Measurements from ENCODE around the gene IMP4.

The IMP4 gene

DNA sequence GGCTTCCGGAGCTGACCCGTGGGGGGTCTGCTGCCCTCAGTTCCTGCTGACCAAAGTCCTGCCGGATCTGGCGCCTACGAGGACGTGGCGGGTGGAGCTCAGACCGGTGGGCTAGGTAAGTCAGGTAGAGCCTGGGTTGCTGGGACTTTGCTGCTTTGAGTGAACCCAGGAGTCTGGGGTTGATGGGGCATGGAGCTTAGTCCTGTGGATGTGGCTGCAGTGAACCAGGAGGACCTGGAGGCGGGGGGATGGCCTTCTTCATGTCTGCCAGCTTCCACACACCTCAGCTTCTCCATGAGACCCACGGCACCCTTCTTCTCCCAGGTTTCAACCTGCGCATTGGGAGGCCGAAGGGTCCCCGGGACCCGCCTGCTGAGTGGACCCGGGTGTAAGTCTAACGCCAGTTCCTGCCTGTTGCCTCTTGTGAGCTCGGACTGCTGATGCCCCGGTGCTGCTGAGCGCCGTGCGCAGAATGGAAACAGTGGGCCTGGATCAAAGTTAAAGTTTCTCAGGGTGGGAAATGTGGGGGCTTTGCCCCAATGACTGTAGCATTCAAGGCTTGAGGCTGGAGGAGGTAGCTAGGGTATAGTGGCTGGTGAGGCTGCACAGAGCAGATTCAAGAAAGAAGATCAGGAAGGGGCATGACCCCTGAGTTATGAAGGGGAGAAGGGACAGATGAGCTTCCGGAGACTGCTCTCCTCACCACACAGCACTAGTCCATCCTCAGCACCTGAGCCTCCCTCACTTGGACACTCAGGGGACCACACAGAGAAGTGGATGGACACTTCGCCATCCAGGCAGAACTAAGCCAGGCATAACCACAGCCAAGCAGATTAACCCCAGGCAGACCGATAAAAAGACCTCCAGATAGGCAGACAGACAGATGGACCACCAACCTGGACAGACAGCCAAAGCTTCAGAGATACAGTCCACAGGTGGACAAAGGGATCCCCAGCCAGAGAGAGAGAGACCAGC is 30.4 kb downstream of the IMP4 start:
- no peak for DNase-seq (ENCODE audit: low read depth, low spot score)
- H3K4me3 ChIP-seq (ENCODE audit: low read length): peak overlapping the region; percentile 61

GRCh38 chr2:130373808-130374365 is 31.2 kb downstream of the IMP4 start:
- DNase-seq (ENCODE audit: low read depth, low spot score): no peak
- H3K4me3 ChIP-seq (ENCODE audit: low read length): no peak overlapping the region

DNA sequence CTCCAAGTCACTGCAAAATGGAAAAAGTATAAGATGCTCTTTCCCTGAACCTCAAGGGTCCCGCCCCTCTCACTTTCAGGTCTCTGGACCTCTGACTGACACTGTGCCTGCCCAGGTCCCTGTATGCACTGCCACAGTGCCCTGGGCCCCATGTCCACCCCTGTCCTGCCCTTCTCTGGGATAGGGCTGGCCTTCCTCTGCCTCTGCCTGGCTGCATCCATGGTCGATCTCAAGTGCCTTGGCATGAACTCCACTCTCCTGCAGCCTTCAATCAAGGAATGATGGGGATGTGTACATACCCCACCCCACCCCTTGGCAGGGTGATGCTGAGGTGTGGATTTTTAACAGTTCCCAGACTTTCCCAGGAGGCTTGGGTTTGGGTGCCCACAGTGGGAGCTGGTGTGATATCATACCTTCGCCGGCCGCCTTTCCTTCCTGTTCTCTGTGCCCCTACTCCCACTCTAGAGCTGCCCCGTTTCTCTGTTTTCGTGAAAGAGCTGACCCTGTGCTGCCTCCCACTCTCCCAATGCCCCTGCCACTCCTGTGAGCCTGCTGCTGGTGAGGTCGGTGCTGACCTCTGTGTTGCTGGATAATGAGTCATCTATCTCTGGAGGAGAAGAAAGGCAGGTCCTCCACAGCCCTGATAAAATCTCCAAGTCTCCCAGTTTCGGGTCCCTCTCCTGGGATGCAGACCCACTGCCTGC is 32.0 kb downstream of the IMP4 start:
- DNase-seq (ENCODE audit: low read depth, low spot score): no peak
- H3K4me3 ChIP-seq (ENCODE audit: low read length): no peak overlapping the region

DNA sequence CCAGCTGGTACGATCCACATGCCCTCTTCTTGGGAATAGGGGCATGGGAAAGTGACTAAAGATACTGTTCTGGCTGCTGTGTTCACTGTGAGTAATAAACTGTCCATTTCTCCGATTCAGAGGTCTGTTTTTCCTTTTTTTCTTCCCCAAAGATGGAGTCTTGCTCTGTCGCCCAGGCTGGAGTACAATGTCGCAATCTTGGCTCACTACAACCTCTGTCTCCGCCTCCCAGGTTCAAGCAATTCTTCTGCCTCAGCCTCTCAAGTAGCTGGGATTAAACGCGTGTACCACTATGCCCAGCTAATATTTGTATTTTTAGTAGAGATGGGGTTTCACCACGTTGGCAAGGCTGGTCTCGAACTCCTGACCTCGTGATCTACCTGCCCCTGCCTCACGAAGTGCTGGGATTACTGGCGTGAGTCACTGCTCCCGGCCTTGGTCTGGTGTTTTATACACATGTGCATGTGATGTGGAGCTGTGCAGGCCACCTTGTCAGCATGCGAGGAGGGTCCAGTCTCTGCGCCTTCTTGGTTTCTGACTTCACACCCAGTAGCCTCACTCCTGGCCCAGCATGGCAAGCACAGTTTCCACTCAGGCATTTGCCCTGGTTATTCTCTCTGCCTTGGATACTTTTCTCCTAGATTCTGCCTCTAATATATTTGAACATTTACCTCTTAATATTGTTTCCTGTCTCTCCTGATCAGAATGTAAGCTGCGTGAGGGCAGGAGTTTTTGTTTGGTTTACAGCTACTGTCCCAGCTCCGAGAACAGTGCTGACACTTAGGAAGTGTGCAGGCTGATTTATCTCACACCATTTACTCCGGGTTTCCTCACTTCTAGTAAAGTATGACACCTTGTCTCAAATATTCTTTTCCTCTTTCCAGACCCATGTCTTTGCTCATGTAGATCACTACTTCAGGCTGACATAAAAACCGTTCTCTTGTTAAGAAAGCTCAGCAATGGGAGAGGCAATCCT is 32.9 kb downstream of the IMP4 start:
- DNase-seq (ENCODE audit: low read depth, low spot score): no peak

GRCh38 chr2:130376433-130377293 is 34.0 kb downstream of the IMP4 start:
- H3K4me3 ChIP-seq (ENCODE audit: low read length): no peak overlapping the region
- no peak for DNase-seq (ENCODE audit: low read depth, low spot score)

More for the DNA sequence above, 32.9 kb downstream of the IMP4 start:
- H3K4me3 ChIP-seq (ENCODE audit: low read length): no peak overlapping the region

DNA sequence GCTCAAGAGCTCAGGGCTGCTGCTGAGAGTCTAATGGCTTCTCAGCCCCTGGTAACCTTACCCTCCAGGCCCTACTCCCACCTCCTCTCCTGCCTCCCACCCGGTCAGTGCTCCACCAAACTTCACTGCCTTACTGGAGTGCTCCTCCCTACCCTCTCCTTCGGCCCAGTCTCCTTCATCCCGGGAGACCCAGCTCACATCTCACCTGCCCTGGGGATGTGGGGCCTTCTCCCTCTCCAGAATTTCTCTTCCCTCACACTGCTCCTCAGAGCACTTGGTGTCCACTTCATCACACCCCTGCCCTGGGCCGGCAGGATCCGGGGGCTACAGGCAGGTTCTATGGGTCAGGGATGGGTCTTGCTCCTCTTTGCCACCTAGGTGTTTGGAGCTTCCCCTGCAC is 34.8 kb downstream of the IMP4 start:
- no peak for DNase-seq (ENCODE audit: low read depth, low spot score)
- no peak overlapping the region for H3K4me3 ChIP-seq (ENCODE audit: low read length)

DNA sequence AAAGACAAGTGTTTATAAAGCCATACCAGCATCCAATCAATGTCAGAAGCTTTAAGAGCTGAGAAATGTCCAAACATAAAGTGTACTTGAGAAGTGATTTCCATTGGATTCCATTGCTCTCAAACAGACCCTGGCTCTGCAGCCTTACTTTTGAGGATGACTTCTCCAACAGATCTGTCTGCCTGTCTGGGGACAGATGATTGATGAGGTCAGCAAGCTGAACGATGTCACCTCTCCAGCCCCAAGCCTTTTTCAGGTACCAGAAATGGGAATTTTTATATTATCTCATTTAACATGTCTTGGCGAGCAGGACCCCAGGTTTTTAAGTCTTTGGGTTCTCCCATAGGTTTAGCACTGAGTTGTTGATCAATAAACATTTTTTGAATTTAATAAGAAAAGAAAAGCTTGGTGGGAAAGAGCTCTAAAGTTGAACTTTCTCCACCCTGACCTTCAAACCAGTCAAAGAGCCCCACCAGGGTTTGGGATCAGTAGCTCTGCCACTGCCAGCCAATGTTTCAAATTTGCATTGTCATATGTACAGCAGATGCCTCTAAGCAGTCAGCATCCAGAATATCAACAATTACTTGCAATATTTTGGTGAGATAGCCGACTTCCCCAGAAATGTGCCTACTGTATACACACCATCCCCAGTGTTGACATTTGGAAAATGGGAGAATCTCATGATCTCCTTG is 35.7 kb downstream of the IMP4 start:
- DNase-seq (ENCODE audit: low read depth, low spot score): no peak
- no peak overlapping the region for H3K4me3 ChIP-seq (ENCODE audit: low read length)

GRCh38 chr2:130378898-130379214 is 36.2 kb downstream of the IMP4 start:
- no peak overlapping the region for H3K4me3 ChIP-seq (ENCODE audit: low read length)
- DNase-seq (ENCODE audit: low read depth, low spot score): no peak

DNA sequence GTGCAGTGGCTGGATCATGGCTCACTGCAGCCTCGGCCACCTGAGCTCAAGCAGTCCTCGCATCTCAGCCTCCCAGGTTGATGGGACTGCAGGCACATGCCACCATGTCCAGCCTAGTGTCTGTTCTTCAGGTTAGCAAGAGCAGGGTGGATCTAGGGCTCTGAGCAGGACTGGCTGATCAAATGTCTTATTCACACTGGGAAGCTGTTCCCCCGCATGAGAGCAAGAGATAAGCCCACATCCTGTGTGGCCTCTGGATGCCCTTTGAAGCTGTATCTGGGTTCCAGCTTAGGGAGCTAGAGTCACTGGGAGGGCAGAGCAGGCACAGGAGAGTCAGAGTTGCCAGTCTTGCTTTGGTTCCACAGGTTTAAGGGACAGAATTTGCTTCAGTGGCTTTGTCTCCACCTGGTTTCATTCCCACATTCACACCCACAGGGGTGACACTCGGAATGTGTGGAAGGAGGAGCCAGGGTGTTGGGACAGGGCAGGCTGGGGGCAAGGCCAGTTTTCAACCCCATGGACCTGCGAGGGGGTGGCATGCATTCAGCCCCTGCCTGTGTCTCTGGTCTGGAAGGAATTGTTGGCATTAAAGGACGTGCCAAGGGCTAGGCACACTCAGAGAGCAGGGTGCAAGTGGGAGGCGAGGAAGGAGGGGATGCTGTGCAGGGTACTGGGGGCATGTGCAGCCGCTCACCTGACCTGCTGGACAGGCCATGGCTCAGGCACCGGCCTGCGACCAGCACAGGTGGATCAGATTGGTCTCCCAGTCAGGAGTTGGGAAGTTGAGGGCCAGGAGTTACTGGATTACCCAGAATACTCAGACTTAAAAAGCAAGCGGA is 37.6 kb downstream of the IMP4 start:
- H3K4me3 ChIP-seq (ENCODE audit: low read length): no peak overlapping the region
- DNase-seq (ENCODE audit: low read depth, low spot score): peak; percentile 79

- no peak overlapping the region for H3K4me3 ChIP-seq (ENCODE audit: low read length)
Measured at GRCh38 chr2:130381145-130381544, 38.4 kb downstream of the IMP4 start.

DNA sequence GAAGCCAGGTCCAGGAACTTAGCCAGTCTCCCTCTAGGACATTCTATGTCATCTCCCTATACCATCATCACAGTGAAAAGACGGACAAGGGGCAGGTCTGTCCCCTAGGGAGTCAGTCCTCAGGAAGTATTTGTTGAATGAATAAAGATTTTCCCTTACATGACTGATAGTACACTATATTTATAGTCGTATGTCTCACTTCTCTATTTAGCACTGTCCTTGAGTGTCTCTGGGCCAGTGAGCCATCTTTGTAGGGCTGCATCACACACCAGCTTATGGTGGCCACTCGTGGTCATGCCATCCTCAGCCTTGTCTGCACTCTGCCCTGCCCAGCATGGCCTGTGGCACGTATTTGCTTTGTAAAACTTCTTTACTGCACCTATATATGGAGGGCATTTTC is 38.9 kb downstream of the IMP4 start:
- no peak for DNase-seq (ENCODE audit: low read depth, low spot score)
- no peak overlapping the region for H3K4me3 ChIP-seq (ENCODE audit: low read length)

More at GRCh38 chr2:130381145-130381544, 38.4 kb downstream of the IMP4 start:
- DNase-seq (ENCODE audit: low read depth, low spot score): no peak

GRCh38 chr2:130382313-130382917 is 39.7 kb downstream of the IMP4 start:
- no peak overlapping the region for H3K4me3 ChIP-seq (ENCODE audit: low read length)
- DNase-seq (ENCODE audit: low read depth, low spot score): no peak

DNA sequence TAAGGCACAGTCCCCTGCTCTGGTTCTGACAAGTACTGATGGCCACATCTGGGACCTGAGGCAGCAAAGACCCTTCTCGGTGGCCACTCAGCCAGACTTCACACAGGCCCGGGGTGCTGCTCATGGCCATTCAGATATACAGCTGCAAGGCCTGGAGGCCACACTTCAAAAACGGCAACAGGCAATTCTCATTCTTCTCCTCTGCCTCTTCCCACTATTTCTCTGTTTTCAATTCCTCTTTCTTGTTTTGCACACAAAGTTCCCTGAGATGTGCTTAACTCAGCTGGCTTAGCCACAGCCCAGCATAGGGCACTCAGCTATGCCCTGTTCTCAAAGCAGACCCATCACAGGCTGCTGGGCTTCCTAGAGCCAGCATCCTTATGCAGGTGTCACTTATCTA is 43.0 kb downstream of the IMP4 start:
- no peak for DNase-seq (ENCODE audit: low read depth, low spot score)
- H3K4me3 ChIP-seq (ENCODE audit: low read length): no peak overlapping the region

- no peak overlapping the region for H3K4me3 ChIP-seq (ENCODE audit: low read length)
- DNase-seq (ENCODE audit: low read depth, low spot score): no peak
Measured at GRCh38 chr2:130387071-130387400, 44.3 kb downstream of the IMP4 start.

GRCh38 chr2:130387804-130388203 is 45.1 kb downstream of the IMP4 start:
- no peak overlapping the region for H3K4me3 ChIP-seq (ENCODE audit: low read length)
- DNase-seq (ENCODE audit: low read depth, low spot score): no peak

GRCh38 chr2:130388221-130388907 is 45.7 kb downstream of the IMP4 start:
- DNase-seq (ENCODE audit: low read depth, low spot score): no peak
- H3K4me3 ChIP-seq (ENCODE audit: low read length): no peak overlapping the region

All from Jurkat, Clone E6-1 (cell line).